SU-DHL-6 (cell line): Measurements from ENCODE around the gene RASD1.

ENCODE experiments used
- H2AFZ ChIP-seq: fragments of 200-600 bp; sonication (generic); 2 replicates; pipeline ENCODE4 v1.6.1; 2014; ENCODE audit warnings: low read depth, mild to moderate bottlenecking, moderate library complexity, mixed read lengths, antibody characterized with exemption, low read length; ENCODE audit not compliant: severe bottlenecking
- H3F3A ChIP-seq: fragments of 200-600 bp; shearing (Covaris generic); 2 replicates; pipeline ENCODE4 v1.6.0; 2016; ENCODE audit warnings: antibody characterized with exemption, mild to moderate bottlenecking; ENCODE audit not compliant: insufficient read depth
- H3K27ac ChIP-seq: fragments of 200-600 bp; sonication (generic); 2 replicates; pipeline ENCODE4 v1.5.1; 2016; ENCODE audit warnings: low read depth, mild to moderate bottlenecking, low read length, moderate library complexity, mixed read lengths
- H3K27me3 ChIP-seq: fragments of 200-600 bp; sonication (generic), shearing (Covaris generic); 2 replicates; pipeline ENCODE4 v1.6.0; 2014; ENCODE audit warnings: mild to moderate bottlenecking, low read length
- H3K36me3 ChIP-seq: fragments of 200-600 bp; sonication (generic); 2 replicates; pipeline ENCODE4 v1.6.1; 2014; ENCODE audit warnings: mild to moderate bottlenecking, low read length, mixed read lengths
- H3K4me2 ChIP-seq: fragments of 300-600, 200-600 bp; shearing (Covaris generic), sonication (generic); 2 replicates; pipeline ENCODE4 v1.6.0; 2014; ENCODE audit warnings: low read length, low read depth, mild to moderate bottlenecking; ENCODE audit not compliant: poor library complexity, severe bottlenecking
- H3K4me3 ChIP-seq: fragments of 200-600 bp; sonication (generic); 2 replicates; pipeline ENCODE4 v1.5.1; 2014; ENCODE audit warnings: antibody characterized with exemption, low read length, mild to moderate bottlenecking, mixed read lengths; ENCODE audit not compliant: insufficient read depth, poor library complexity, severe bottlenecking
- H3K79me2 ChIP-seq: fragments of 200-600 bp; sonication (generic); 2 replicates; pipeline ENCODE4 v1.6.1; 2014; ENCODE audit warnings: mild to moderate bottlenecking, low read length, moderate library complexity; ENCODE audit not compliant: insufficient read depth
- H3K9ac ChIP-seq: fragments of 200-600 bp; sonication (generic); 2 replicates; pipeline ENCODE4 v1.7.0; 2014; ENCODE audit warnings: mild to moderate bottlenecking, low read length
- H3K9me2 ChIP-seq: fragments of 200-600 bp; sonication (generic); replicated peaks from 2 replicates; pipeline ENCODE4 v1.6.1; 2014; ENCODE audit warnings: low read length; ENCODE audit not compliant: insufficient read depth
- H3K9me3 ChIP-seq: fragments of 200-600 bp; sonication (generic); 2 replicates; pipeline ENCODE4 v1.6.1; 2014; ENCODE audit warnings: low read length, mixed read lengths; ENCODE audit not compliant: insufficient read depth
- H4K20me1 ChIP-seq: fragments of 200-600 bp; sonication (generic); 2 replicates; pipeline ENCODE4 v1.6.1; 2014; ENCODE audit warnings: low read depth, mild to moderate bottlenecking, antibody characterized with exemption, low read length, moderate library complexity, mixed read lengths
- EZH2phosphoT487 ChIP-seq: fragments of 200-600 bp; sonication (generic), shearing (Covaris generic); conservative IDR thresholded peaks from 2 replicates; pipeline ENCODE4 v1.6.1; 2018; ENCODE audit warnings: mild to moderate bottlenecking, antibody characterized with exemption, low read length, moderate library complexity, mixed read lengths
- TF ChIP-seq, protein P1 (sequence below): fragments of 200-600 bp; sonication (generic); IDR thresholded peaks from one replicate; pipeline ENCODE4 v1.5.1; 2017; ENCODE audit warnings: antibody characterized with exemption, mild to moderate bottlenecking, low read length, moderate library complexity; ENCODE audit not compliant: insufficient read depth, poor library complexity, severe bottlenecking

RASD1 gene

DNA sequence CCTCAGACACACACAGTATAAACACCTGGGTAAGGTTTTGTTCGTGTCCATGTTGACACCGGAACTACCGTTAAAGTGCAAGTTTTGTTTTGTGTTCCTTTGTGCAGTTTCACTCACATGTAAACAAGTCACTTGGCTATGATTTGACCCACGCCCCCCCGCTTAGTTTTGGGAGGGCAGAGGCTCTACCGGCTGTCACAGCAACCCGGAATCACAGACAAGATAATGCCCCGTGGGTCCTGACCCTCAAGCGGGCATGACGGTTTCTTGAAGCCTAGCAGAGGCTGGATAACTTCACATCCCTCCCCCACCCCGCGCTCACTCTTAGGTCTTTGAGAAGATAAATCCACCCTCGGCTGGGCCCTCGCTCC, 1.7 kb downstream of the RASD1 start:
- Histone ChIP-seq H3K4me2 (no peak overlapping the region), H4K20me1 (no peaks in the 10 kb centered on the region), H3K27me3 (no peaks in the 10 kb centered on the region), H3K4me3 (no peak overlapping the region), H3K27ac (no peak overlapping the region), H3K9me2 (no peaks in the 10 kb centered on the region), H3K9ac (no peak overlapping the region), H3F3A (no peaks in the 10 kb centered on the region), H3K79me2 (no peaks in the 10 kb centered on the region), H3K36me3 (no peaks in the 10 kb centered on the region), H3K9me3 (no peaks in the 10 kb centered on the region), H2AFZ (no peak overlapping the region)
- no peak for TF ChIP-seq EZH2phosphoT487
- TF ChIP-seq, protein P1, sequence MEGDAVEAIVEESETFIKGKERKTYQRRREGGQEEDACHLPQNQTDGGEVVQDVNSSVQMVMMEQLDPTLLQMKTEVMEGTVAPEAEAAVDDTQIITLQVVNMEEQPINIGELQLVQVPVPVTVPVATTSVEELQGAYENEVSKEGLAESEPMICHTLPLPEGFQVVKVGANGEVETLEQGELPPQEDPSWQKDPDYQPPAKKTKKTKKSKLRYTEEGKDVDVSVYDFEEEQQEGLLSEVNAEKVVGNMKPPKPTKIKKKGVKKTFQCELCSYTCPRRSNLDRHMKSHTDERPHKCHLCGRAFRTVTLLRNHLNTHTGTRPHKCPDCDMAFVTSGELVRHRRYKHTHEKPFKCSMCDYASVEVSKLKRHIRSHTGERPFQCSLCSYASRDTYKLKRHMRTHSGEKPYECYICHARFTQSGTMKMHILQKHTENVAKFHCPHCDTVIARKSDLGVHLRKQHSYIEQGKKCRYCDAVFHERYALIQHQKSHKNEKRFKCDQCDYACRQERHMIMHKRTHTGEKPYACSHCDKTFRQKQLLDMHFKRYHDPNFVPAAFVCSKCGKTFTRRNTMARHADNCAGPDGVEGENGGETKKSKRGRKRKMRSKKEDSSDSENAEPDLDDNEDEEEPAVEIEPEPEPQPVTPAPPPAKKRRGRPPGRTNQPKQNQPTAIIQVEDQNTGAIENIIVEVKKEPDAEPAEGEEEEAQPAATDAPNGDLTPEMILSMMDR: no peak

DNA sequence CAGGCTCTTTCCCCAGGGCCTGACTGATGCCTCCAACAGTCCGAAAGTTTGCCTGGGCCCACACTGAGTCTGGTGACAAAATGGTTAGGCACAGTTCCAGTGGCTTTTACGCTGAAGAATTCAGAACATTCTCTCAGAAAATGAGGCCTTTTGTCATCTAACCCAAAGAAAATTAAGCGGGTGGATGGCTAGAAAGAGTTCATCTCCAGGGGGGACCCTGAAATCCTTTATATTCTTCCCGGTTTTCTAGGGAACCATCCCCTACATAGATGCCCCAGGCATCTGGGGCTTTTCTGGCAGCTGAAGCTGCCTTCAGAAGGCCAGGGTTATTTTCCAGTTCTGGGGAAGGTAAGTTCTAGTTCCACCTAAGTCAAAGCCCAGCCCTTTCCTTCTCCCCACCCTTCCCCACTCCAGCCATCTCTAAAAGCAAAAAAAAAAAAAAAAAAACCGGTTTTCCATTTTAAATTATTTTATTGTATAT, 2.2 kb downstream of the RASD1 start:
- TF ChIP-seq EZH2phosphoT487: no peak
- TF ChIP-seq, protein P1: no peak
- no peak overlapping the region for H3K9ac ChIP-seq
- no peaks in the 10 kb centered on the region for H3F3A ChIP-seq
- no peak overlapping the region for H2AFZ ChIP-seq
- no peaks in the 10 kb centered on the region for H3K36me3 ChIP-seq
- no peak overlapping the region for H3K27ac ChIP-seq
- no peaks in the 10 kb centered on the region for H3K9me3 ChIP-seq
- H3K79me2 ChIP-seq: no peaks in the 10 kb centered on the region
- H3K4me2 ChIP-seq: no peak overlapping the region
- H3K27me3 ChIP-seq: no peaks in the 10 kb centered on the region
- H3K4me3 ChIP-seq: no peak overlapping the region
- no peaks in the 10 kb centered on the region for H3K9me2 ChIP-seq
- H4K20me1 ChIP-seq: no peaks in the 10 kb centered on the region

DNA sequence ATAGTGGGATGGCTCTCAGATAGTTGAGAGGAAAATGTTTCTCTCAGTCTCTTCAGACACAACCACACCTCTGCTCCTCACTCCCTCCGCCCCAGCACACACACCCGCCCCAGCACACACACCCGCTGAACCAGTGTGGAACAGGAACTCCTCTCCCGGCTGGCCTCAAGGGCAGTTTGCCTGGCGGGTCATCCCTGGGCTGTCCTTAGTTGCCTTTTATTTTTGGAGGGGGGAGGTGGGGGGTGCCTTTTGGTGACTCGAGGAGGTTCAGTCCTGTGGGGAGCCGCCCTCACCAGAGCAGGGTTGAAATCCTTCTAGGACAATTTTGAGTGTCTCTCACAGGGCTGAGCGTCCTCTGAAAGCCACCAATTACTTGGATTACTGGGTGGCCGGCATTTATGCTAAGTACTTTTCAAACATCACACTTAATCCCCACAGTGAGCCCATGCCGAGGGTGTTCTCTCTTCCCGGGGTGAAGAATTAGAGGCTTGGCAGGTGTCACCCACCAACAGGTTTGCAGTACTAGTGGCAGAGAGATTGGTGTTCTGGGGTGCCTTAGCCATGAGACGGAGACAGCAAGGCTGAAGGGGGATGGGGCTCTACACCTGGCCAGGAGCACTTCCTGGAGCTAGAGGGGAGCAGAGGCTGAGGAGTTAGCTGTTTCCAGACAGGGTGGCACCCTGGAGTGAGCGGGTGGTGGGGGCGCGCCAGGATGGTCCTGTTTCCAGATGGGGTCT, 2.8 kb downstream of the RASD1 start:
- Histone ChIP-seq H3K79me2 (no peaks in the 10 kb centered on the region), H3K36me3 (no peaks in the 10 kb centered on the region), H3K4me2 (no peak overlapping the region), H3K9ac (no peak overlapping the region), H3K4me3 (no peak overlapping the region), H4K20me1 (no peaks in the 10 kb centered on the region), H3K27ac (no peak overlapping the region), H2AFZ (no peak overlapping the region), H3K9me3 (no peaks in the 10 kb centered on the region), H3K27me3 (no peaks in the 10 kb centered on the region), H3K9me2 (no peaks in the 10 kb centered on the region), H3F3A (no peaks in the 10 kb centered on the region)
- TF ChIP-seq, protein P1: no peak
- no peak for TF ChIP-seq EZH2phosphoT487
